WTC11 (cell line): Measurements from ENCODE around the gene CEP70. TPM values are rescaled to one million over a fixed set of nuclear protein-coding genes. Genes with fewer than 3 reads are reported as not detected.
"Not testable (repeated sequence)": the region's sequence is repeated elsewhere in the genome, so short reads cannot be mapped to it uniquely, and the experiment has no call there.

Source experiments
- ATAC-seq: fragments of 200-7000 bp; cut with Tn5 transposase; 2 replicates; pipeline ENCODE4 v1.10.0; 2021; ENCODE audit warnings: mild to moderate bottlenecking, moderate library complexity
- CTCF ChIA-PET: fragments of 300-600 bp; sonication (Branson Sonifier 250); formaldehyde crosslinking; loops from one replicate; lab custom pipeline; 2021; ENCODE audit warnings: antibody characterized with exemption; lab: Charles Lee
- POLR2A ChIA-PET: fragments of 350-600 bp; sonication (Branson Sonifier 250); formaldehyde crosslinking; loops from one replicate; lab custom pipeline; 2021; ENCODE audit warnings: antibody characterized with exemption; lab: Charles Lee
- DNase-seq: peaks from one replicate; pipeline ENCODE4 v3.0.0; 2021; ENCODE audit warnings: low spot score
- H3K27ac Mint-ChIP-seq: 2 replicates; pipeline ENCODE4 v1.8.0; 2021; ENCODE audit warnings: mixed read lengths
- H3K27me3 Mint-ChIP-seq: 2 replicates; pipeline ENCODE4 v1.8.0; 2021; ENCODE audit warnings: low read depth, mild to moderate bottlenecking, moderate library complexity, mixed read lengths
- H3K36me3 Mint-ChIP-seq: 2 replicates; pipeline ENCODE4 v1.8.0; 2021; ENCODE audit warnings: mixed read lengths
- H3K4me1 Mint-ChIP-seq: 2 replicates; pipeline ENCODE4 v1.8.0; 2022; ENCODE audit warnings: mixed read lengths
- H3K4me3 Mint-ChIP-seq: 2 replicates; pipeline ENCODE4 v1.8.0; 2021; ENCODE audit warnings: mild to moderate bottlenecking, moderate library complexity, mixed read lengths
- H3K9me3 Mint-ChIP-seq: 2 replicates; pipeline ENCODE4 v1.8.0; 2021; ENCODE audit warnings: mixed read lengths
- ATF1 ChIP-seq: sonication (generic); formaldehyde crosslinking; IDR thresholded peaks from 2 replicates; pipeline ENCODE4 v1.8.1; 2023; ENCODE audit warnings: mild to moderate bottlenecking, moderate library complexity, missing genetic modification reagents
- GABPB1 ChIP-seq: sonication (generic); formaldehyde crosslinking; IDR thresholded peaks from 2 replicates; pipeline ENCODE4 v1.8.1; 2023; ENCODE audit warnings: mild to moderate bottlenecking, missing genetic modification reagents
- GTF2I ChIP-seq: fragments of 250-450 bp; sonication (Bioruptor Pico); conservative IDR thresholded peaks from 2 replicates; pipeline ENCODE4 v1.4.0; 2021; ENCODE audit warnings: mild to moderate bottlenecking
- JAZF1 ChIP-seq: fragments of 250-450 bp; sonication (Bioruptor Pico); IDR thresholded peaks from 2 replicates; pipeline ENCODE4 v1.9.0; 2021; ENCODE audit warnings: moderate library complexity, mild to moderate bottlenecking, inconsistent platforms
- KAT7 ChIP-seq: sonication (generic); formaldehyde crosslinking; IDR thresholded peaks from 2 replicates; pipeline ENCODE4 v1.8.1; 2023; ENCODE audit warnings: missing genetic modification reagents, mild to moderate bottlenecking, borderline replicate concordance
- NR1H2 ChIP-seq: sonication (generic); formaldehyde crosslinking; IDR thresholded peaks from 2 replicates; pipeline ENCODE4 v1.9.0; 2021; ENCODE audit warnings: mild to moderate bottlenecking, moderate library complexity, missing genetic modification reagents
- NR3C1 ChIP-seq: sonication (generic); formaldehyde crosslinking; conservative IDR thresholded peaks from 2 replicates; pipeline ENCODE4 v1.8.1; 2023; ENCODE audit warnings: low read depth, mild to moderate bottlenecking, missing genetic modification reagents
- PRDM15 ChIP-seq: sonication (generic); formaldehyde crosslinking; IDR thresholded peaks from 2 replicates; pipeline ENCODE4 v1.8.0; 2022; ENCODE audit warnings: missing genetic modification reagents
- RORB ChIP-seq: fragments of 250-450 bp; sonication (Bioruptor Pico); IDR thresholded peaks from 2 replicates; pipeline ENCODE4 v1.9.0; 2021; ENCODE audit warnings: mild to moderate bottlenecking
- SMAD3 ChIP-seq: sonication (generic); formaldehyde crosslinking; IDR thresholded peaks from 2 replicates; pipeline ENCODE4 v1.8.0; 2022; ENCODE audit warnings: missing genetic modification reagents, mild to moderate bottlenecking, borderline replicate concordance
- SP1 ChIP-seq: sonication (generic); formaldehyde crosslinking; conservative IDR thresholded peaks from 2 replicates; pipeline ENCODE4 v1.8.1; 2022; ENCODE audit warnings: missing genetic modification reagents
- ZBTB21 ChIP-seq: sonication (generic); formaldehyde crosslinking; IDR thresholded peaks from 2 replicates; pipeline ENCODE4 v1.8.1; 2023; ENCODE audit warnings: mild to moderate bottlenecking, missing genetic modification reagents, borderline replicate concordance
- ZNF317 ChIP-seq: sonication (generic); formaldehyde crosslinking; IDR thresholded peaks from 2 replicates; pipeline ENCODE4 v1.8.1; 2023; ENCODE audit warnings: low read depth, mild to moderate bottlenecking, moderate library complexity, missing genetic modification reagents, borderline replicate concordance
- ZNF671 ChIP-seq: fragments of 250-450 bp; sonication (Bioruptor Pico); IDR thresholded peaks from 2 replicates; pipeline ENCODE4 v1.8.0; 2021; ENCODE audit warnings: mild to moderate bottlenecking
- total RNA-seq: library from RNA; stranded (reverse); gene quantifications from 3 replicates; pipeline ENCODE4 v1.2.3, GENCODE V29; 2021
- TF ChIP-seq, protein P1 (sequence below): sonication (generic); formaldehyde crosslinking; IDR thresholded peaks from 2 replicates; pipeline ENCODE4 v1.8.1; 2023; ENCODE audit warnings: mild to moderate bottlenecking, missing genetic modification reagents
- TF ChIP-seq, protein P2 (sequence below): sonication (generic); formaldehyde crosslinking; IDR thresholded peaks from 2 replicates; pipeline ENCODE4 v1.8.1; 2023; ENCODE audit warnings: mild to moderate bottlenecking, missing genetic modification reagents, moderate library complexity
- TF ChIP-seq, protein P3 (sequence below): fragments of 250-450 bp; sonication (Bioruptor Pico); IDR thresholded peaks from 2 replicates; pipeline ENCODE4 v1.9.0; 2021; ENCODE audit warnings: mild to moderate bottlenecking
- TF ChIP-seq, protein P4 (sequence below): fragments of 250-450 bp; sonication (Bioruptor Pico); IDR thresholded peaks from 2 replicates; pipeline ENCODE4 v1.9.0; 2021; ENCODE audit warnings: mild to moderate bottlenecking

CEP70 gene
- total RNA-seq, 1 experiment from 2014 or later = 27.2 TPM

DNA sequence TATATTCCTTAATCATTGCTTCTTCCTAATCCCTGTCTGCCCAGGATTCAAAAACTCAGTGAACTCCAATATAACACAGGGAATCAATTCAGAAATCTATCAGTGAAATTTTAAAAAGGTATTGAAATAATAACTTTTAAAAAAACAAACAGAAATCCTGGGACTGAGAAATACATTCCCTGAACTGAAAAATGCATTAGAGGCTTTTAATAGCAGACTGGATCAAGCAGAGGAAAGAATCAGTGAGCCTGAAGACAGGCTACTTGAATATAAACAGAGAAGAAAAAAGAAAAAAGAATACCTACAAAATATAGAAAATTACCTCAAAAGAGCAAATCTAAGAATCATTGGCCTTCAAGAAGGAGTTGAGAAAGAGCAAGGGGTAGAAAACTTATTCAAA is 54.7 kb downstream of the CEP70 start:
- H3K9me3 Mint-ChIP-seq = peaks cover 35% of the 10 kb centered on the region
- POLR2A ChIA-PET = no interaction called here
- no peaks in the 10 kb centered on the region for H3K27me3 Mint-ChIP-seq
- H3K4me3 Mint-ChIP-seq = no peak overlapping the region
- no peaks in the 10 kb centered on the region for H3K4me1 Mint-ChIP-seq
- CTCF ChIA-PET = no interaction called here
- peaks cover 44% of the 10 kb centered on the region for H3K36me3 Mint-ChIP-seq
- ATAC-seq (no peak), DNase-seq (no peak)
- TF ChIP-seq SP1 (CRISPR knock-in tag) (no peak), PRDM15 (no peak), KAT7 (no peak), ZNF317 (CRISPR knock-in tag) (no peak), ATF1 (CRISPR knock-in tag) (no peak), JAZF1 (CRISPR knock-in tag) (no peak), NR1H2 (CRISPR knock-in tag) (no peak), ZBTB21 (no peak), ZNF671 (CRISPR knock-in tag) (no peak), NR3C1 (CRISPR knock-in tag) (no peak), GTF2I (CRISPR knock-in tag) (no peak), GABPB1 (CRISPR knock-in tag) (no peak), SMAD3 (CRISPR knock-in tag) (no peak), RORB (no peak)
- TF ChIP-seq, protein P1, sequence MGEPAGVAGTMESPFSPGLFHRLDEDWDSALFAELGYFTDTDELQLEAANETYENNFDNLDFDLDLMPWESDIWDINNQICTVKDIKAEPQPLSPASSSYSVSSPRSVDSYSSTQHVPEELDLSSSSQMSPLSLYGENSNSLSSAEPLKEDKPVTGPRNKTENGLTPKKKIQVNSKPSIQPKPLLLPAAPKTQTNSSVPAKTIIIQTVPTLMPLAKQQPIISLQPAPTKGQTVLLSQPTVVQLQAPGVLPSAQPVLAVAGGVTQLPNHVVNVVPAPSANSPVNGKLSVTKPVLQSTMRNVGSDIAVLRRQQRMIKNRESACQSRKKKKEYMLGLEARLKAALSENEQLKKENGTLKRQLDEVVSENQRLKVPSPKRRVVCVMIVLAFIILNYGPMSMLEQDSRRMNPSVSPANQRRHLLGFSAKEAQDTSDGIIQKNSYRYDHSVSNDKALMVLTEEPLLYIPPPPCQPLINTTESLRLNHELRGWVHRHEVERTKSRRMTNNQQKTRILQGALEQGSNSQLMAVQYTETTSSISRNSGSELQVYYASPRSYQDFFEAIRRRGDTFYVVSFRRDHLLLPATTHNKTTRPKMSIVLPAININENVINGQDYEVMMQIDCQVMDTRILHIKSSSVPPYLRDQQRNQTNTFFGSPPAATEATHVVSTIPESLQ (CRISPR knock-in tag) = no peak
- TF ChIP-seq, protein P2, sequence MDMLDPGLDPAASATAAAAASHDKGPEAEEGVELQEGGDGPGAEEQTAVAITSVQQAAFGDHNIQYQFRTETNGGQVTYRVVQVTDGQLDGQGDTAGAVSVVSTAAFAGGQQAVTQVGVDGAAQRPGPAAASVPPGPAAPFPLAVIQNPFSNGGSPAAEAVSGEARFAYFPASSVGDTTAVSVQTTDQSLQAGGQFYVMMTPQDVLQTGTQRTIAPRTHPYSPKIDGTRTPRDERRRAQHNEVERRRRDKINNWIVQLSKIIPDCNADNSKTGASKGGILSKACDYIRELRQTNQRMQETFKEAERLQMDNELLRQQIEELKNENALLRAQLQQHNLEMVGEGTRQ = no peak
- TF ChIP-seq, protein P3, sequence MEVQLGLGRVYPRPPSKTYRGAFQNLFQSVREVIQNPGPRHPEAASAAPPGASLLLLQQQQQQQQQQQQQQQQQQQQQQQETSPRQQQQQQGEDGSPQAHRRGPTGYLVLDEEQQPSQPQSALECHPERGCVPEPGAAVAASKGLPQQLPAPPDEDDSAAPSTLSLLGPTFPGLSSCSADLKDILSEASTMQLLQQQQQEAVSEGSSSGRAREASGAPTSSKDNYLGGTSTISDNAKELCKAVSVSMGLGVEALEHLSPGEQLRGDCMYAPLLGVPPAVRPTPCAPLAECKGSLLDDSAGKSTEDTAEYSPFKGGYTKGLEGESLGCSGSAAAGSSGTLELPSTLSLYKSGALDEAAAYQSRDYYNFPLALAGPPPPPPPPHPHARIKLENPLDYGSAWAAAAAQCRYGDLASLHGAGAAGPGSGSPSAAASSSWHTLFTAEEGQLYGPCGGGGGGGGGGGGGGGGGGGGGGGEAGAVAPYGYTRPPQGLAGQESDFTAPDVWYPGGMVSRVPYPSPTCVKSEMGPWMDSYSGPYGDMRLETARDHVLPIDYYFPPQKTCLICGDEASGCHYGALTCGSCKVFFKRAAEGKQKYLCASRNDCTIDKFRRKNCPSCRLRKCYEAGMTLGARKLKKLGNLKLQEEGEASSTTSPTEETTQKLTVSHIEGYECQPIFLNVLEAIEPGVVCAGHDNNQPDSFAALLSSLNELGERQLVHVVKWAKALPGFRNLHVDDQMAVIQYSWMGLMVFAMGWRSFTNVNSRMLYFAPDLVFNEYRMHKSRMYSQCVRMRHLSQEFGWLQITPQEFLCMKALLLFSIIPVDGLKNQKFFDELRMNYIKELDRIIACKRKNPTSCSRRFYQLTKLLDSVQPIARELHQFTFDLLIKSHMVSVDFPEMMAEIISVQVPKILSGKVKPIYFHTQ = no peak
- TF ChIP-seq, protein P4, sequence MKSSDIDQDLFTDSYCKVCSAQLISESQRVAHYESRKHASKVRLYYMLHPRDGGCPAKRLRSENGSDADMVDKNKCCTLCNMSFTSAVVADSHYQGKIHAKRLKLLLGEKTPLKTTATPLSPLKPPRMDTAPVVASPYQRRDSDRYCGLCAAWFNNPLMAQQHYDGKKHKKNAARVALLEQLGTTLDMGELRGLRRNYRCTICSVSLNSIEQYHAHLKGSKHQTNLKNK = no peak
- H3K27ac Mint-ChIP-seq = no peak overlapping the region

DNA sequence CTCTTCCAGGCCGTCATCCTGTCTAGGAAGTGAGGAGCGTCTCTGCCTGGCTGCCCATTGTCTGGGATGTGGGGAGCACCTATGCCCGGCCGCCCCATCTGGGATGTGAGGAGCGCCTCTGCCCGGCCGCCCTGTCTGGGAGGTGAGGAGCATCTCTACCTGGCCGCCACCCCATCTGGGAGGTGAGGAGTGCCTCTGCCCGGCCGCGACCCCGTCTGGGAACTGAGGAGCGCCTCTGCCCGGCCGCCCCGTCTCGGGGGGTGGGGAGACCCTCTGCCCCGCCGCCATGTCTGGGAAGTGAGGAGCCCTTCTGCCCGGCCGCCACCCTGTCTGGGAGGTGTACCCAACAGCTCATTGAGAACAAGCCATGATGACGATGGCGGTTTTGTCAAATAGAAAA is 72.6 kb downstream of the CEP70 start:
- CTCF ChIA-PET, POLR2A ChIA-PET, H3K27ac Mint-ChIP-seq, ATAC-seq, H3K4me1 Mint-ChIP-seq, H3K4me3 Mint-ChIP-seq, DNase-seq, H3K27me3 Mint-ChIP-seq: not testable (repeated sequence)
- Mint-ChIP-seq H3K36me3 (peaks cover 77% of the 10 kb centered on the region), H3K9me3 (peaks cover 56% of the 10 kb centered on the region)
